Smooth muscle cell (in vitro differentiated cells): ENCODE results near the gene CLASP1. TPM values are rescaled to one million over a fixed set of nuclear protein-coding genes. Genes with fewer than 3 reads are reported as not detected.
"Not testable (repeated sequence)": the region's sequence is repeated elsewhere in the genome, so short reads cannot be mapped to it uniquely, and the experiment has no call there.

ENCODE experiments used
- DNase-seq: peaks from one replicate; lab custom pipeline; 2025; ENCODE audit not compliant: unreplicated experiment; lab: John Stamatoyannopoulos, UW
- H2AFZ ChIP-seq: fragments of 200-600 bp; sonication (generic); 2 replicates; pipeline ENCODE4 v1.6.0; 2016; ENCODE audit warnings: antibody characterized with exemption, low read depth, mild to moderate bottlenecking
- H3F3A ChIP-seq: fragments of 200-600 bp; sonication (generic); 2 replicates; pipeline ENCODE4 v1.6.0; 2017; ENCODE audit warnings: antibody characterized with exemption, low read depth
- H3K27ac ChIP-seq: fragments of 200-600 bp; sonication (generic); 2 replicates; pipeline ENCODE4 v1.5.1; 2016; ENCODE audit warnings: low read depth, mild to moderate bottlenecking
- H3K27me3 ChIP-seq: fragments of 200-600 bp; sonication (generic); 2 replicates; pipeline ENCODE4 v1.6.1; 2016; ENCODE audit warnings: low read depth, mild to moderate bottlenecking
- H3K36me3 ChIP-seq: fragments of 200-600 bp; sonication (generic); 2 replicates; pipeline ENCODE4 v1.5.1; 2016; ENCODE audit warnings: low read depth
- H3K4me1 ChIP-seq: fragments of 200-600 bp; sonication (generic); 2 replicates; pipeline ENCODE4 v1.5.1; 2016; ENCODE audit warnings: low read depth
- H3K4me2 ChIP-seq: fragments of 200-600 bp; sonication (generic); 2 replicates; pipeline ENCODE4 v1.6.0; 2016; ENCODE audit warnings: mild to moderate bottlenecking
- H3K4me3 ChIP-seq: fragments of 200-600 bp; sonication (generic); 2 replicates; pipeline ENCODE4 v1.5.1; 2016; ENCODE audit warnings: mild to moderate bottlenecking
- H3K79me2 ChIP-seq: fragments of 200-600 bp; sonication (generic); 2 replicates; pipeline ENCODE4 v1.6.0; 2016; ENCODE audit warnings: low read depth, mild to moderate bottlenecking
- H3K9ac ChIP-seq: fragments of 200-600 bp; sonication (generic); 2 replicates; pipeline ENCODE4 v1.6.0; 2016; ENCODE audit warnings: low read depth
- H3K9me3 ChIP-seq: fragments of 200-600 bp; sonication (generic); replicated peaks from 2 replicates; pipeline ENCODE4 v1.5.1; 2016; ENCODE audit warnings: low read depth
- H4K20me1 ChIP-seq: fragments of 200-600 bp; sonication (generic); 2 replicates; pipeline ENCODE4 v1.6.0; 2016; ENCODE audit warnings: low read depth
- CTCF ChIP-seq: fragments of 200-600 bp; sonication (generic); IDR thresholded peaks from 2 replicates; pipeline ENCODE4 v1.5.1; 2017; ENCODE audit warnings: borderline replicate concordance, mild to moderate bottlenecking, antibody characterized with exemption; ENCODE audit not compliant: insufficient read depth, poor library complexity, severe bottlenecking
- WGBS: methylation state at CpG from one replicate; pipeline ENCODE4 v1.1.7; 2016; ENCODE audit warnings: low lambda C conversion rate; 5-methylcytosine and 5-hydroxymethylcytosine counted together
- polyA plus RNA-seq: library from polyadenylated mRNA; unstranded; fragments of >200 nt; fragmentation: Nextera tagmentation; extraction: Ambion mirVana; gene quantifications from 2 replicates; pipeline ENCODE4 v1.2.1, GENCODE V29; 2016
- total RNA-seq: library from RNA; depleted of rRNA; stranded (reverse); fragments of >200 nt; gene quantifications from 2 replicates; pipeline ENCODE4 v1.2.3, GENCODE V29; 2014

Gene CLASP1
- total and polyA plus RNA-seq, 2 experiments from 2014 or later, result 15.0 to 33.8 TPM

- Histone ChIP-seq H3K9ac (no peak overlapping the region), H3F3A (no peaks in the 10 kb centered on the region), H3K4me3 (no peak overlapping the region), H3K79me2 (no peaks in the 10 kb centered on the region), H3K36me3 (no peaks in the 10 kb centered on the region), H3K27ac (no peak overlapping the region), H3K27me3 (no peaks in the 10 kb centered on the region), H3K4me1 (peaks cover 2% of the 10 kb centered on the region), H2AFZ (no peak overlapping the region), H4K20me1 (no peaks in the 10 kb centered on the region), H3K4me2 (no peak overlapping the region), H3K9me3 (no peaks in the 10 kb centered on the region)
- no peak for TF ChIP-seq CTCF
- no peak for DNase-seq
- WGBS, result 89% methylated on average over 7 of the region's 7 CpGs
Measured at GRCh38 chr2:121696410-121696930, 47.2 kb upstream of the CLASP1 start.

GRCh38 chr2:121695171-121695451 is 45.8 kb upstream of the CLASP1 start:
- no peaks in the 10 kb centered on the region for H3K36me3 ChIP-seq
- TF ChIP-seq CTCF, result no peak
- 43% methylated on average over 2 of the region's 2 CpGs for WGBS

GRCh38 chr2:121694398-121695170 is 45.3 kb upstream of the CLASP1 start:
- H3K79me2 ChIP-seq, result no peaks in the 10 kb centered on the region
- no peak overlapping the region for H2AFZ ChIP-seq
- peak overlapping the region; percentile 44 for H3K4me2 ChIP-seq
- no peak overlapping the region for H3K9ac ChIP-seq
- H3K9me3 ChIP-seq, result no peaks in the 10 kb centered on the region
- H3K27ac ChIP-seq, result peak overlapping the region; percentile 80
- no peaks in the 10 kb centered on the region for H4K20me1 ChIP-seq
- WGBS, result 62% methylated on average over 6 of the region's 6 CpGs
- H3K36me3 ChIP-seq, result no peaks in the 10 kb centered on the region
- H3K4me1 ChIP-seq, result no peaks in the 10 kb centered on the region
- DNase-seq, result no peak
- H3K27me3 ChIP-seq, result no peaks in the 10 kb centered on the region
- H3F3A ChIP-seq, result no peaks in the 10 kb centered on the region
- H3K4me3 ChIP-seq, result no peak overlapping the region
- TF ChIP-seq CTCF, result no peak

More at GRCh38 chr2:121695171-121695451, 45.8 kb upstream of the CLASP1 start:
- no peak for DNase-seq
- H3K9me3 ChIP-seq, result no peaks in the 10 kb centered on the region
- H3K79me2 ChIP-seq, result no peaks in the 10 kb centered on the region
- no peak overlapping the region for H3K4me2 ChIP-seq
- no peaks in the 10 kb centered on the region for H3K27me3 ChIP-seq
- peaks cover 2% of the 10 kb centered on the region for H3K4me1 ChIP-seq
- no peaks in the 10 kb centered on the region for H3F3A ChIP-seq
- H3K9ac ChIP-seq, result no peak overlapping the region
- no peak overlapping the region for H3K4me3 ChIP-seq
- peak overlapping the region; percentile 80 for H3K27ac ChIP-seq
- H2AFZ ChIP-seq, result no peak overlapping the region
- no peaks in the 10 kb centered on the region for H4K20me1 ChIP-seq

GRCh38 chr2:121690572-121690971 is 41.3 kb upstream of the CLASP1 start:
- not testable (repeated sequence) for H4K20me1 ChIP-seq, H3K9me3 ChIP-seq, H3K27ac ChIP-seq, H3K27me3 ChIP-seq, H3K9ac ChIP-seq, H3K36me3 ChIP-seq, H3K4me1 ChIP-seq, H3K4me2 ChIP-seq, H2AFZ ChIP-seq, H3F3A ChIP-seq, H3K79me2 ChIP-seq, DNase-seq, H3K4me3 ChIP-seq
- WGBS, result 98% methylated on average over 3 of the region's 3 CpGs
